NCI-H2196 treated with DMSO at 0.1 percent for 48 hours (cell line): ENCODE measurements around the gene EPN2.

Experiments used
- DNase-seq: peaks from one replicate; lab custom pipeline; 2025; ENCODE audit not compliant: unreplicated experiment; lab: John Stamatoyannopoulos, UW

Gene EPN2

GRCh38 chr17:19363460-19364035 is 126.4 kb downstream of the EPN2 start:
- no peak for DNase-seq

- DNase-seq = no peak
These were observed 127.7 kb downstream of the EPN2 start for GRCh38 chr17:19364699-19365498.

- no peak for DNase-seq
These were observed 128.3 kb downstream of the EPN2 start for GRCh38 chr17:19365499-19365817.

DNA sequence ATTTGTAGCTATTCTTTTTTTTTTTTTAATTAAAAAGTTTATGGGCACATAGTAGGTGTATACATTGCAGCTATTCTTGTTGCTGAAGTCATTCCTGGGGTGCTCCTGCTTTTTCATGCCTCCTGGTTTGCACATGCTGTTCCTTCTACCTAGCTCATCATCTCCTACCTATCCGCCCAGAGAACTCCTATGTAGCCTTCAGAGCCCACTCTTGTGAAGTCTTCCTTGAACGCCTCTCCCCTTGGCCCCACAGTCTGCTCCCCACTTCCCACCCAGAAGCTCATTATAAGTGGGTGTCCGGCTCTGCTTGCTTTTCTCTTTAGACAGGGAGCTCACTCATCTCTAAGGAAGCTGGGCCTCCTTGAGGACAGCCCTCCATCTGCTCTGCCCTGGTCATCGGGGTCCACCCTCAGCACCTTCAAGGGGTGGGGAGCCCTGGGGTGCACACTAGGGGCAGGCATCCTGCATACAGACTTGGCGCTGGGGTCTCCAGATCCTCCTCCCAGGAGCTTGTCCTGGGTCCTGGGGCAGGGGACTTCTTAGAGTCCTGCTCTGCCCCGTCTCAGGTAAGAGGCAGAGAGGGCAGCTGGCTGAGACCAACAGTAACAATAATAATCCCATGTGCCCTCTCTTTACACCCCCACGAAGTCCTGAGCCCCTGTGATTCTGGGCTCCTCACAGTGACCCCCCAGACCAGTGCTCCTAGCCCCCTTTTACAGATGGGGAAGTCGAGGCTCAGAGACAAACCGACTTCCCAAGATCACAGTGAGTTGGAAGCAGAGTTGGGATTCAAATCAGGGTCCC is 128.9 kb downstream of the EPN2 start:
- no peak for DNase-seq

DNA sequence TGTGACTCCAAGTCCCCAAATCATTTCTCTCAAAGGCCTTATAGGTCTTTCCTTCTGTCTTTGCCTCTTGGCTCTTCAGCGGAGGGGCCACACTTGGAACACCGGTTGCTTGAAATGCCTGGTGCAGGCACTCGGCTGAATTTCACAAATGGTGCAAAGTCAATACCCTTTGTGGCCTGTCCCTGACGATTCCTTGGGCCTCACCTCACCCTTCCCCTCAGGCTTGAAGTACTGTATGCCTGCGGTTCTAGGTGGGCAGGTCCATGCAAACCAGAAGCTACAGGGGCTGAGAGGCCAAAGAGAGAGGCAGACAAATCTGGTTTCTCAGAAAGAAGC is 129.4 kb downstream of the EPN2 start:
- DNase-seq = no peak

DNA sequence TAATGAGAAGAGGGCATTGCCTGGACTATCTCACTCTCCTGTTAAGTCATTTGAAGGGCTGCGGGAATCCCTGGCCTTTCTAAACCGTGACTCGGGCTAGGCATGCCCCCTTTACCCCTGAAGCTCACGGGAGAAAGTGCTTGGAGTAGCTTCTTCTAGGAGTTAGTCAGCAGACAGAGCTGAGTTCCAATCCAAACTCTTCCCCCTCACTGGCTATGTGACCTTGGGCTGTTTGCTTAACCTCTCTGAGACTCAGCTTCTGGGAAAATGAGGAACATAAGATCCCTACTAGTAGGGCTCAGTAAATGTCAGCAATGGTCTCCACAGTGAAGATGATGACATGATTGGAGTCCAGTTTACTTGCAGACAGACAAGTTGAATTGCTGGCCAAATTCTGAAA is 131.1 kb downstream of the EPN2 start:
- no peak for DNase-seq

DNA sequence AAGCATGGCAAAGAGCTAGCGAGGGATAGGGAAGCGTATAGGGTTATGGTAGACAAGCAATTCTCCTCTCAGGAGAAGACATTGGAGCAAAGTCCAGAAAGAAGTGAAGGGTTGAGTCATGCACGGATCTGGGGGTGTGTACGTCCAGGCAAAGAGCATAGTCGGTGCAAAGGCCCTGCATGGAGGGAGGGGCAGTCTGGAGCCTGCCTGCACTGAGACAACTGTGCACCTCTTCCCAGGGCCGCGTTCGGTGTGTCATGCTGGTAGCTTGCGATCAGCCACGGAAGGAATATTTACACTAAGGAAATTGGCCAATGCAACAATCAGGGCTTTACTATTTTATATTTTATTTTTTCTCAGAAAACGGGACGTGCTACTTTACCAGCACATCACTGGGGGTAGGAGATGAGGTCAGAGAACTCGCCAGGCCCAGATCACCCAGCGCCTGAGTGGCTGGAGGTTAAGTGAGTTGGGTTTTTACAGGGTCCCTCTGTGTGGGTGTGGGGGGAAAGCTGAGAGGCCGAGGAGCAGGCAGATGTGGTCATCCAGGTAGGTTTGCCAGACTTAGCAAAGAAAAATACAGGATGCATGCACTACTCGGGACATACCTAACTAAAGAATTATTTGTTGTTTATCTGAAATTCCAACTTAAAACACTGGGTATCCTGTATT is 132.1 kb downstream of the EPN2 start:
- DNase-seq = no peak

DNA sequence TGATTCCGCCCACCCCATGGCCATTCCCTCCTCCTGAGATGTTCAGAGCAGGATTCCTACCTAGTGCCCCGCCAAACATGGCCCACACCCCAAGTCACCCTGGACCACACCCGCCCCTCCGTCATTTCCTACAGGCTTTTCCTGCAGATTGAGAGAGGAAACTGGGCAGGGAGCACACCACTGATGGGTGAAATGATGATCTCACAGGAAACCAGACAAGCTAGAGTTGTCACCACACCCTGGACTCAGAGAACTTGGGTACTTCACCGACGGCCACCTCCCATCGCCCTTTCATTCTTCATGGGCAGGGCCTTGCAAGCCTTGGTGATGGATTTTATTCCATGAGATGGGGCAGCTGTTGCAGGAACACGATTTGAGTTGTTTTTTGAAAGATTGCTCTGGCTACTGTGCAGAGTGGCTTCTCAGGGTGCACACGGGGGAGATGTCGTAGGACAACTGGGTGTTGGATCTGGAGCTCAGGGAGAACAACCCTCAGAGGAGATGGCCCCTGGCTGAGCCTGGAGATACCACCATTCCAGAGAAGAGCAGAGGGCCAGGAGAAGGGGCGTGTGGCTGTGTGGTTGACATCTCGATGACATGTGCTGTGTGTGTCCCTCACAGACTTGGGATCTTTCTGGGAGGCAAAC is 132.8 kb downstream of the EPN2 start:
- no peak for DNase-seq

DNA sequence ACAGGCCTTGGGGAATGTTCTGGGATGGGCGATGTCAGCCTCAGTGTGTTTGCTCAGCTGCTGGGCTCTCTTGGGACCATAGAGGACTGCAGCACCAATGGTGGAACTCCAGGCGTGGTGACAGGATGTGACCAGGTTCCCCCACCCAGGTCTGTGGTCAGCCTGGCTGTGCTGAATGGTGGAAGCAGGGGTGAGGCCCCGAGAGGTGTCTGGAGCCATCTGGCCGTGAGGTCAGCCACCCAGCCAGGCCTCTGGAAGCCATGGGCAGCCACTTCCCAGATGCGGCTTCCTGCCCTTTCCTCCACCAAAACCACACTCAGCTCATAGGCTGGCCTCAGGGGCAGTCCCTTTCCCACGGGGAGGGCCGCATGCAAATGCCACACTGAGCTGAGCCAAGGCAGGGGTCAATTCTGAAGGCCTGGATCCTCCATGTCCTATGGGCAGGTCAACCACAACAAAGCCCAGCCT is 133.4 kb downstream of the EPN2 start:
- DNase-seq = no peak

GRCh38 chr17:19371259-19372010 is 134.3 kb downstream of the EPN2 start:
- no peak for DNase-seq

DNA sequence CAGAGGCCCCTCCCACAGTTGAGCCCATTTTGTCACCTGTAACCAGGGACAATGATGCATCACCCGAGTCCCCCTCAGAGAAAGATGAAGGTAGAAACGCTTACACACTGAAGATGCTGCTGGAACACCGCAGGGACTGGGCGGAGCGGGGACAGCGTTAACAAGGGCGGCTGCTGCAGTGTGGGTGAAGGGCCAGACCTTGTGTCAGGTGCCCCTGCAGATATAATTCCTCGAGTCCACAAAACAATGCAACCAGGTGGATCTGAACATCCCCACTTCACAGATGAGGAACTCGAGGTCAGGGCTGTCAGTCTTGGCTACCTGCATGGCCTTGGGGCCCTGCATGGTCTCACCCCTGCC is 134.8 kb downstream of the EPN2 start:
- no peak for DNase-seq

GRCh38 chr17:19372439-19372838 is 135.3 kb downstream of the EPN2 start:
- DNase-seq = no peak

GRCh38 chr17:19372866-19373504 is 135.8 kb downstream of the EPN2 start:
- DNase-seq = no peak

GRCh38 chr17:19374136-19374535 is 137.0 kb downstream of the EPN2 start:
- no peak for DNase-seq

GRCh38 chr17:19375732-19376131 is 138.6 kb downstream of the EPN2 start:
- DNase-seq = no peak

DNA sequence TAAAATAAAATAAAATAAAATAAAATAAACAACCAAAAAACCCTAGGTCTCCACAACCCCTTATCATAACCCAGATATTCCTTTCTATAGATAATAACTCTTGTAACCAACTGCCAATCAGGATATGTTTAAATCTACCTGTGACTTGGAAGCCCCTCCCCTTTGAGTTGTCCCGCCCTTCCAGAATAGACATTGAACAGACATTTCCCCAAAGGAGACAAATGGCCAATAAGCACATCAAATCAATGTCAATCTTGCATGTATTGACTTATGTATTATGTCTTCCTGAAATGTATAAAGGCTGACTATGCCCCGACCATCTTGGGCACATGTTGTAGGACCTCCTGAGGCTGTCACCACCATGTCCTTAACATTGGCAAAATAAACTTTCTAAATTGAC is 139.6 kb downstream of the EPN2 start:
- no peak for DNase-seq

- DNase-seq = peak; percentile 89
These were observed 140.6 kb downstream of the EPN2 start for GRCh38 chr17:19377602-19378415.

GRCh38 chr17:19378416-19379360 is 141.5 kb downstream of the EPN2 start, which contains the start of gene MAPK7:
TSS of gene MAPK7 (plus strand) at chr17:19378498. CDS start at chr17:19378901, 403 bp downstream.
- DNase-seq = no peak
